VCaP (cell line): Measurements from ENCODE around the gene DYNLL1.
"Not testable (repeated sequence)": the region's sequence is repeated elsewhere in the genome, so short reads cannot be mapped to it uniquely, and the experiment has no call there.

Source experiments
- H3K27ac ChIP-seq: fragments of 450-650 bp; 2 replicates; pipeline ENCODE4 v1.5.1; 2017
- CTCF ChIP-seq: fragments of 450-650 bp; conservative IDR thresholded peaks from 2 replicates; pipeline ENCODE4 v1.5.1; 2017; ENCODE audit warnings: mild to moderate bottlenecking, moderate library complexity

Gene DYNLL1

DNA sequence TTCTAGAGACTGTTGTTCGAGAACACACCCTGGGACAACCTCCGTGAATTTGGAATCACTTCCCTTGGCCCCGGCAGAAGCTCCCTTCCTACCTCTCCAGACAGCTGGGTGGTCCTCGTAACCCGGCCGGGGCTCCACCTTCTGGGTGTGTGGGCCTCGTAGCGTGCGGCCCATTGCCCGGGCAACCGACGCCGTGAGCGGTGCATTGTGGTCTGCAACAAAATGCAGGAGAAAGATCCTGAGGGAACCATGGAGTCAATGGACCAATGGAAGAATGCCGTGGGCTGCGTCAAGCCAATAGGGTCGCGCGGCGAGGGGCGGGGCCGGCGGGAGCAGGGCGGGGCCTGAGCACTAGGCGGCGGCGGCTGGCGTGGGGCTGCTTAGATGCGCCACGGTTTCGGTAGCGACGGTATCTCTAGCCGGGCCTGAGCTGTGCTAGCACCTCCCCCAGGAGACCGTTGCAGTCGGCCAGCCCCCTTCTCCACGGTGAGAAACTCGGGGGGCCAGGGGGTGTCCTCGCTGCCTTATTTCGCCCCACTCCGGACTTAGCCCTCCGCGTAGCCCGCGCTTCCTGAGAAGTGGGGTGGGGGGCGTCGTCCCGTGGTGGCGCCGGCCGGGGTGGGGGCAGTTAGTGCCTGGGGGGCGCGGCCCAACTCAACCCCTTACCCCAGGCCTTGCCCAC, at the start of gene DYNLL1:
Gene DYNLL1, plus strand, starts transcription at position 383 of the 682 bp plus-strand sequence. CDS start 309 bp downstream, outside the sequence.
- TF ChIP-seq CTCF, result no peak
- H3K27ac ChIP-seq, result peak within 1 kb of the TSS; percentile 87

DNA sequence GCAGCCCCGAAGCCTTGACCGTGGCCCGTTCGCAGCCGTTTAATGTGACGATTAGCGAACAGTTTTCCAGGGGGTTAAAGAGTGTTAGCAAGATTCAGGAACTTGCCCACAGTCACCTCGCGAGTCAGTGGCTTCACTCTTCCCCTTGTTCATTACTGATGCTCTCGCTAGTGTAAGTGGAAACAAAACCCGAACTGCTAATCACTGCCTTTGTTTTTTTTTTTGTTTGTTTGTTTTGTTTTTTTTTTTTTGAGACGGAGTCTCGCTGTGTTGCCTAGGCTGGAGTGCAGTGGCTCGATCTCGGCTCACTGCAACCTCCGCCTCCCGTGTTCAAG, 49.1 kb upstream of the DYNLL1 start:
- peak overlapping the region; percentile 89 for H3K27ac ChIP-seq

GRCh38 chr12:120447992-120448391, 47.9 kb upstream of the DYNLL1 start:
- no peak for TF ChIP-seq CTCF
- H3K27ac ChIP-seq, result peak overlapping the region; percentile 89; the same call in 1 of the 2 replicates

- H3K27ac ChIP-seq, result not testable (repeated sequence)
Observed at GRCh38 chr12:120452524-120452923, 43.4 kb upstream of the DYNLL1 start.

DNA sequence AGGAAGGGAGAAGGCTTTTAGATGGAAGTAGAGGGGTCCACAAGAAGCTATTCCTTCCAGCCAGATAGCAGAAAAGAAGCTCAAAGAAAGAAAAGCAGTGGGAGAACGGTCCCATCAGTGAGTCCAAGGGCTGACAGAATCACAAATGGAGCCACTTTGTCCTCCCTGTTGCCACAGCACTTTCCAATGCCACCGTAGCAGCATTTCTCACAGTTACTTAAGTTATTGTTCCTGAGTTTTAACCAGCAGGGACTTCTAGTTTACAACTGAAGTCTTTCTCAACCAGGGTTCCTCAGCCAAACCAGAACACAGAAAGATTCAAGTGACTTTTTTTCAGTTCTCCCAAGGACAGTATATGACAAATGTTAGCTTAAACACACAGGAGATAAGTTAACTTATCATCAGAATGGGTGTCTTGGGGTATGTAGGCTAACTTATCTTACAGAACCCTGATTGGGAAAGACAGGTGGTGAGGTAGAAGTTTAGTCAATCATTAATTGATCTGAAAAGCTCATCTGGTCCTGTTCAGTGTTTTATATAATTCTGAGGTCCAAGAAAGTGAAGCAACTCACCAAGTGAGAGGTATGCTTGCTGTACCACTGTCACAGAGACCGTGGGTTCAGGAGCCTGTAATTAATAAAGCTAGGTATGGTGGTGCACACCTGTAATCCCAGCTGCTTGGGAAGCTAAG, 42.7 kb upstream of the DYNLL1 start:
- no peak for TF ChIP-seq CTCF
- H3K27ac ChIP-seq, result no peak overlapping the region

DNA sequence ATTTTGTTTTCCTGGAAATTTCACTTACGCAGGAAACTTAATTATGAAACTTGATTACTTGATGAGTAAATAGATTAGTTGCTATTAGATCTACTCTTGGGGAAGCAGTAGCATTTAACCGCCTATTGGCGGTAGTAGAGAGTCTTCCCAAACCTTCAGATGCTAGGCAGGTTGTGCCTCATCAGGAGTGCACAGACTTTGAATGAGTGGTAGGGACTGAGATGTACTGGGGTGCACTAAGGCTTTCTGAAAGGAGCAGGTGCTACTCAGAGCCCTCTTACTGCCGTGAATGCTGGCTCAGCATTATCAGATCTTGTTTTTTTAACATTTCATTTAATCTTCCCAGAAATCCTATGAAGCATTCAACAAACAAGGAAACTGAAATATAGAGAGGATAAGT, 41.9 kb upstream of the DYNLL1 start:
- no peak overlapping the region for H3K27ac ChIP-seq
- TF ChIP-seq CTCF, result peak; percentile 85

- TF ChIP-seq CTCF, result no peak
- H3K27ac ChIP-seq, result no peak overlapping the region
Observed at GRCh38 chr12:120455302-120455701, 40.6 kb upstream of the DYNLL1 start.

GRCh38 chr12:120457133-120457532, 38.8 kb upstream of the DYNLL1 start:
- peak; percentile 49 for TF ChIP-seq CTCF
- H3K27ac ChIP-seq, result no peak overlapping the region
